GM19438 (cell line): ENCODE data around the gene CDKN1C.

Source experiments
- ATAC-seq: cut with Tn5 transposase; IDR thresholded peaks from one replicate; pipeline ENCODE4 v1.9.1; 2021; ENCODE audit warnings: low read depth; ENCODE audit not compliant: unreplicated experiment

CDKN1C gene

GRCh38 chr11:2834503-2835273 is 50.9 kb downstream of the CDKN1C start:
- no peak for ATAC-seq

- no peak for ATAC-seq
These were observed 51.7 kb downstream of the CDKN1C start for GRCh38 chr11:2833716-2834502.
